A673 (cell line): Measurements from ENCODE around the gene LARP4.

ENCODE experiments used
- CTCF ChIP-seq: fragments of 300-800, 200-600 bp; sonication (generic); conservative IDR thresholded peaks from 2 replicates; pipeline ENCODE4 v1.5.1; 2017; ENCODE audit warnings: low read depth, mild to moderate bottlenecking, antibody characterized with exemption, low read length, moderate library complexity, mixed read lengths
- EZH2 ChIP-seq: fragments of 200-600 bp; sonication (generic); IDR thresholded peaks from 2 replicates; pipeline ENCODE4 v1.6.1; 2017; ENCODE audit warnings: borderline replicate concordance, low read depth, mild to moderate bottlenecking, mixed read lengths, antibody characterized with exemption, low read length; ENCODE audit not compliant: poor library complexity, severe bottlenecking

GRCh38 chr12:50507930-50508329, 107.2 kb downstream of the LARP4 start:
- TF ChIP-seq CTCF (no peak), EZH2 (no peak)
